HG02763 (cell line): ENCODE results near the gene OBP2A.

Experiments used
- ATAC-seq: cut with Tn5 transposase; IDR thresholded peaks from one replicate; pipeline ENCODE4 v1.9.1; 2021; ENCODE audit warnings: mild to moderate bottlenecking, moderate library complexity; ENCODE audit not compliant: unreplicated experiment

The OBP2A gene

GRCh38 chr9:135551456-135551855 is 5.5 kb downstream of the OBP2A start:
- no peak for ATAC-seq

GRCh38 chr9:135552021-135552697 is 6.2 kb downstream of the OBP2A start:
- ATAC-seq = no peak

- ATAC-seq = no peak
These were observed 6.8 kb downstream of the OBP2A start for GRCh38 chr9:135552698-135553171.

GRCh38 chr9:135554718-135555117 is 8.8 kb downstream of the OBP2A start:
- no peak for ATAC-seq

- ATAC-seq = no peak
These were observed 9.3 kb downstream of the OBP2A start for GRCh38 chr9:135555203-135555602.

GRCh38 chr9:135555910-135556309 is 10.0 kb downstream of the OBP2A start:
- ATAC-seq = no peak

- ATAC-seq = no peak
These were observed 13.7 kb downstream of the OBP2A start for GRCh38 chr9:135559606-135560005.

- ATAC-seq = no peak
These were observed 15.7 kb downstream of the OBP2A start, which contains the start of gene PAEP for GRCh38 chr9:135561391-135562234. Gene PAEP, plus strand, starts transcription at chr9:135561756.

GRCh38 chr9:135562235-135562745 is 16.4 kb downstream of the OBP2A start:
- no peak for ATAC-seq

- no peak for ATAC-seq
These were observed 17.1 kb downstream of the OBP2A start for GRCh38 chr9:135563039-135563476.

- ATAC-seq = no peak
These were observed 17.9 kb downstream of the OBP2A start for GRCh38 chr9:135563858-135564257.

GRCh38 chr9:135565141-135565628 is 19.3 kb downstream of the OBP2A start:
- ATAC-seq = no peak

GRCh38 chr9:135565636-135566035 is 19.7 kb downstream of the OBP2A start:
- ATAC-seq = no peak

- ATAC-seq = no peak
These were observed 20.6 kb downstream of the OBP2A start for GRCh38 chr9:135566552-135566951.

- ATAC-seq = no peak
These were observed 21.4 kb downstream of the OBP2A start for GRCh38 chr9:135567311-135567710.

- ATAC-seq = no peak
These were observed 22.1 kb downstream of the OBP2A start for GRCh38 chr9:135568026-135568425.

GRCh38 chr9:135570456-135570855 is 24.5 kb downstream of the OBP2A start:
- ATAC-seq = no peak

GRCh38 chr9:135572233-135572632 is 26.3 kb downstream of the OBP2A start:
- ATAC-seq = no peak

- ATAC-seq = no peak
These were observed 27.2 kb downstream of the OBP2A start for GRCh38 chr9:135573124-135573523.

- ATAC-seq = no peak
These were observed 28.4 kb downstream of the OBP2A start for GRCh38 chr9:135574331-135574730.

- no peak for ATAC-seq
These were observed 29.0 kb downstream of the OBP2A start for GRCh38 chr9:135574943-135575342.
